ENCODE data around the gene ADM5. TPM values are rescaled to one million over a fixed set of nuclear protein-coding genes. Genes with fewer than 3 reads are reported as not detected.

ADM5 gene
- polyA plus RNA-seq (2012; rRNA removed) = 1.3 TPM in 2 replicates
- 0.20 and 0.23 TPM in 2 replicates for polyA plus RNA-seq (2012; cell fraction: cytosol; rRNA removed)
- 8.2 and 9.3 TPM in 2 replicates for polyA plus RNA-seq (2012; cell fraction: nucleus; rRNA removed)

GRCh38 chr19:49689133-49690078 is at the start of gene ADM5:
TSS of gene ADM5 (plus strand) at chr19:49689594. CDS start at chr19:49689838, 244 bp downstream.
- Histone ChIP-seq H3K9me2 (no peaks in the 10 kb centered on the region), H4K20me1 (ENCODE audit: insufficient read depth) (0 out of 2 replicates have a peak, but pooled peaks cover 4% of the 10 kb centered on the region), H3K27me3 (ENCODE audit: insufficient read depth) (no peaks in the 10 kb centered on the region), H3K79me2 (ENCODE audit: insufficient read depth) (peaks cover 27% of the 10 kb centered on the region), H3K27ac (ENCODE audit: low read depth in 2 of 2, low read length in 1 of 2) (peak within 1 kb of the TSS; percentile 60 to 95), H3K9ac (peak within 1 kb of the TSS; percentile 71; the same call in 1 of the 2 replicates), H3K4me1 (ENCODE audit: control insufficient read depth in 1 of 2, insufficient read depth in 2 of 2, low read depth in 1 of 2, low read length in 1 of 2) (peaks cover 6 to 28% of the 10 kb centered on the region in 2 experiments; a peak in 2 of 4 replicates), H3K36me3 (replicated peaks in 1 of 2; ENCODE audit: control insufficient read depth in 1 of 2, insufficient read depth in 2 of 2, low read length in 1 of 2) (peaks cover 17 to 39% of the 10 kb centered on the region in 2 experiments), H2AFZ (ENCODE audit: low read depth) (peak within 1 kb of the TSS; percentile 81; the same call in 1 of the 2 replicates), H3K9me3 (no peaks in the 10 kb centered on the region), H3K4me3 (ENCODE audit: low read depth in 2 of 2, low read length in 1 of 2) (peak within 1 kb of the TSS; percentile 77 to 81), H3F3A (replicated peaks; ENCODE audit: insufficient read depth) (peaks cover 15% of the 10 kb centered on the region), H3K4me2 (peak within 1 kb of the TSS; percentile 95)
- peak; percentile 82 for DNase-seq
- POLR2A ChIA-PET = interaction anchor here (1.2 to 3.2 kb wide), 3 partner anchors 11 to 23 kb away, joined by 4 to 11 read pairs (median 6); partner anchors contain the start of gene PRMT1
- CTCF ChIA-PET = interaction anchor here (0.7 to 8.0 kb wide), 12 partner anchors 8 to 162 kb away, joined by 3 to 75 read pairs (median 4); partner anchors contain the start of genes BCL2L12, IRF3 and PRMT1
- WGBS (ENCODE audit: low lambda C conversion rate) = 61% methylated on average over 22 of the region's 54 CpGs
- TF ChIP-seq FOXM1 (IDR thresholded peaks at IDR 0.05; ENCODE audit: low read depth) (no peak), RFX5 (IDR thresholded peaks at IDR 0.05; ENCODE audit: low read length) (no peak), FOSL2 (IDR thresholded peaks at IDR 0.05; ENCODE audit: borderline replicate concordance, low read depth) (no peak), ZBTB33 (IDR thresholded peaks at IDR 0.05; ENCODE audit: borderline replicate concordance, low read depth) (no peak), GABPA (IDR thresholded peaks at IDR 0.05; ENCODE audit: low read depth) (no peak), POLR2AphosphoS5 (IDR thresholded peaks at IDR 0.05; ENCODE audit: low read depth, low read length) (peak; percentile 12; the same call in 1 of the 2 replicates), GATA2 (CRISPR knock-in tag; IDR thresholded peaks at IDR 0.05) (no peak), RCOR1 (IDR thresholded peaks at IDR 0.05; ENCODE audit: low read length) (no peak), TCF12 (IDR thresholded peaks at IDR 0.05) (no peak), CTCF (IDR thresholded peaks at IDR 0.05) (peak; percentile 76), EZH2phosphoT487 (IDR thresholded peaks at IDR 0.05; ENCODE audit: borderline replicate concordance, low read depth) (no peak), JUND (IDR thresholded peaks at IDR 0.05) (no peak), RAD21 (IDR thresholded peaks at IDR 0.05; ENCODE audit: low read length) (peak; percentile 51), FOXJ3 (CRISPR knock-in tag; IDR thresholded peaks at IDR 0.05) (no peak), MEF2A (IDR thresholded peaks at IDR 0.05; ENCODE audit: borderline replicate concordance, low read depth) (no peak), TEAD4 (IDR thresholded peaks at IDR 0.05; ENCODE audit: borderline replicate concordance, insufficient read depth) (no peak), CHD2 (IDR thresholded peaks at IDR 0.05; ENCODE audit: low read length, partially characterized antibody) (peak; percentile 16), NRF1 (IDR thresholded peaks at IDR 0.05; ENCODE audit: low read depth, low read length) (no peak), ELF1 (IDR thresholded peaks at IDR 0.05) (no peak), RXRA (IDR thresholded peaks at IDR 0.05; ENCODE audit: borderline replicate concordance, low read depth) (no peak), YY1 (IDR thresholded peaks at IDR 0.05; ENCODE audit: low read depth) (no peak)
- TF ChIP-seq, protein P1, sequence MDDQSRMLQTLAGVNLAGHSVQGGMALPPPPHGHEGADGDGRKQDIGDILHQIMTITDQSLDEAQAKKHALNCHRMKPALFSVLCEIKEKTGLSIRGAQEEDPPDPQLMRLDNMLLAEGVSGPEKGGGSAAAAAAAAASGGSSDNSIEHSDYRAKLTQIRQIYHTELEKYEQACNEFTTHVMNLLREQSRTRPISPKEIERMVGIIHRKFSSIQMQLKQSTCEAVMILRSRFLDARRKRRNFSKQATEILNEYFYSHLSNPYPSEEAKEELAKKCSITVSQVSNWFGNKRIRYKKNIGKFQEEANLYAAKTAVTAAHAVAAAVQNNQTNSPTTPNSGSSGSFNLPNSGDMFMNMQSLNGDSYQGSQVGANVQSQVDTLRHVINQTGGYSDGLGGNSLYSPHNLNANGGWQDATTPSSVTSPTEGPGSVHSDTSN (IDR thresholded peaks at IDR 0.05) = no peak
- TF ChIP-seq, protein P2, sequence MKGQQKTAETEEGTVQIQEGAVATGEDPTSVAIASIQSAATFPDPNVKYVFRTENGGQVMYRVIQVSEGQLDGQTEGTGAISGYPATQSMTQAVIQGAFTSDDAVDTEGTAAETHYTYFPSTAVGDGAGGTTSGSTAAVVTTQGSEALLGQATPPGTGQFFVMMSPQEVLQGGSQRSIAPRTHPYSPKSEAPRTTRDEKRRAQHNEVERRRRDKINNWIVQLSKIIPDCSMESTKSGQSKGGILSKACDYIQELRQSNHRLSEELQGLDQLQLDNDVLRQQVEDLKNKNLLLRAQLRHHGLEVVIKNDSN (IDR thresholded peaks at IDR 0.05; ENCODE audit: borderline replicate concordance, low read depth) = no peak
- TF ChIP-seq, protein P3, sequence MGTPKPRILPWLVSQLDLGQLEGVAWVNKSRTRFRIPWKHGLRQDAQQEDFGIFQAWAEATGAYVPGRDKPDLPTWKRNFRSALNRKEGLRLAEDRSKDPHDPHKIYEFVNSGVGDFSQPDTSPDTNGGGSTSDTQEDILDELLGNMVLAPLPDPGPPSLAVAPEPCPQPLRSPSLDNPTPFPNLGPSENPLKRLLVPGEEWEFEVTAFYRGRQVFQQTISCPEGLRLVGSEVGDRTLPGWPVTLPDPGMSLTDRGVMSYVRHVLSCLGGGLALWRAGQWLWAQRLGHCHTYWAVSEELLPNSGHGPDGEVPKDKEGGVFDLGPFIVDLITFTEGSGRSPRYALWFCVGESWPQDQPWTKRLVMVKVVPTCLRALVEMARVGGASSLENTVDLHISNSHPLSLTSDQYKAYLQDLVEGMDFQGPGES (IDR thresholded peaks at IDR 0.05; ENCODE audit: low read depth, low read length) = no peak
- TF ChIP-seq, protein P4, sequence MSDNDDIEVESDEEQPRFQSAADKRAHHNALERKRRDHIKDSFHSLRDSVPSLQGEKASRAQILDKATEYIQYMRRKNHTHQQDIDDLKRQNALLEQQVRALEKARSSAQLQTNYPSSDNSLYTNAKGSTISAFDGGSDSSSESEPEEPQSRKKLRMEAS (IDR thresholded peaks at IDR 0.05; ENCODE audit: low read depth) = peak; percentile 33; the same call in 1 of the 2 replicates
